ENCODE measurements around the gene MERTK. TPM values are rescaled to one million over a fixed set of nuclear protein-coding genes. Genes with fewer than 3 reads are reported as not detected.
A peak's percentile ranks its signal among the peaks of the same experiment; 100 is the strongest.

The MERTK gene
- total and polyA plus RNA-seq, 2 of the 8 experiments (the other 6 are each of a cell fraction or from before 2014, with no cell fraction given): 6.5 to 7.0 TPM

GRCh38 chr2:111936881-111937280 lies 38.5 kb downstream of the MERTK start:
- no peak for FAIRE-seq
- no peak for TF ChIP-seq CHD2 (IDR thresholded peaks at IDR 0.05; ENCODE audit: low read length)
- no peak for TF ChIP-seq POU5F1 (IDR thresholded peaks at IDR 0.05; ENCODE audit: low read depth, low read length)
- no peak for TF ChIP-seq POLR2A (IDR thresholded peaks at IDR 0.05; ENCODE audit: control extremely low read depth in 1 of 2, low read depth in 2 of 2, low read length in 2 of 2)
- TF ChIP-seq JUN (IDR thresholded peaks at IDR 0.05; ENCODE audit: low read depth, low read length): no peak
- TF ChIP-seq GABPA (IDR thresholded peaks at IDR 0.05; ENCODE audit: borderline replicate concordance, insufficient read depth, low read length): no peak
- no peak for TF ChIP-seq TCF12 (IDR thresholded peaks at IDR 0.05; ENCODE audit: low read depth, low read length)
- TF ChIP-seq PHF8 (conservative IDR thresholded peaks at IDR 0.05; ENCODE audit: low read depth, low read length): no peak
- TF ChIP-seq BACH1 (IDR thresholded peaks at IDR 0.05; ENCODE audit: low read length): no peak
- no peak for TF ChIP-seq TAF1 (IDR thresholded peaks at IDR 0.05; ENCODE audit: low read depth, low read length)
- TF ChIP-seq KDM4A (IDR thresholded peaks at IDR 0.05; ENCODE audit: low read depth, low read length, severe bottlenecking): no peak
- H3K27ac ChIP-seq (ENCODE audit: low read depth, low read length): no peak overlapping the region
- no peak overlapping the region for H2AFZ ChIP-seq (ENCODE audit: low read length)
- H3K23ac ChIP-seq (ENCODE audit: insufficient read length): no peak overlapping the region
- POLR2A ChIA-PET (ENCODE audit: partially characterized antibody): no interaction called here
- no peaks in the 10 kb centered on the region for H4K20me1 ChIP-seq (replicated peaks in 1 of 2; ENCODE audit: control insufficient read depth in 1 of 2, insufficient read depth in 2 of 2, low read length in 2 of 2)
- no peak overlapping the region for H3K4me3 ChIP-seq (ENCODE audit: extremely low read depth in 1 of 4, insufficient read depth in 2 of 4, low read depth in 3 of 4, low read length in 4 of 4)
- no peak overlapping the region for H3K4ac ChIP-seq (replicated peaks; ENCODE audit: insufficient read length, low read depth, low read length)
- H3K79me1 ChIP-seq (ENCODE audit: low read depth, low read length): no peaks in the 10 kb centered on the region
- DNase-seq (ENCODE audit: low read depth in 1 of 2, low spot score in 2 of 2): no peak
- no peak overlapping the region for H3K14ac ChIP-seq (ENCODE audit: insufficient read length)
- H2BK20ac ChIP-seq (ENCODE audit: low read length): no peak overlapping the region
- no peaks in the 10 kb centered on the region for H3K4me1 ChIP-seq (replicated peaks in 1 of 4; ENCODE audit: control insufficient read depth in 3 of 4, insufficient read depth in 4 of 4, low read length in 3 of 4)
- H3K56ac ChIP-seq (replicated peaks; ENCODE audit: insufficient read length, low read depth, low read length): no peak overlapping the region
- H2BK5ac ChIP-seq (ENCODE audit: low read depth, low read length): no peak overlapping the region
- no peak overlapping the region for H3K4me2 ChIP-seq (ENCODE audit: insufficient read depth in 1 of 2, low read depth in 2 of 2, low read length in 2 of 2)
- 71% methylated on average over 5 of the region's 5 CpGs; no CpG with 5 or more reads in 1 of the 2 experiments for WGBS, 2 experiments (ENCODE audit: extremely low coverage in 1 of 2, insufficient coverage in 1 of 2, insufficient read length in 1 of 2, insufficient replicate concordance in 2 of 2, low coverage in 1 of 2, low lambda C conversion rate in 2 of 2, missing lambda C conversion rate in 1 of 2)
- H2BK120ac ChIP-seq (replicated peaks; ENCODE audit: low read depth, low read length): no peak overlapping the region
- no peak overlapping the region for H2BK15ac ChIP-seq (ENCODE audit: low read length)
- no peak overlapping the region for H3K9ac ChIP-seq (replicated peaks in 1 of 4; ENCODE audit: extremely low read depth in 1 of 4, low read depth in 3 of 4, low read length in 3 of 4)
- no peak overlapping the region for H2AK5ac ChIP-seq (ENCODE audit: low read depth, low read length)
- H4K91ac ChIP-seq (replicated peaks; ENCODE audit: insufficient read length, low read length): no peak overlapping the region
- H2BK12ac ChIP-seq (ENCODE audit: low read depth, low read length): no peak overlapping the region
- H3K36me3 ChIP-seq (ENCODE audit: control insufficient read depth in 2 of 4, insufficient read depth in 4 of 4, low read length in 3 of 4): no peaks in the 10 kb centered on the region
- H4K5ac ChIP-seq (ENCODE audit: insufficient read length, low read depth, low read length): no peak overlapping the region
- H4K8ac ChIP-seq (ENCODE audit: extremely low read depth, insufficient read depth, low read length): 0 out of 2 replicates have a peak overlapping the region, but pooled peaks have one; percentile 63
- H3K79me2 ChIP-seq (ENCODE audit: control insufficient read depth in 1 of 2, insufficient read depth in 2 of 2, low read length in 2 of 2): no peaks in the 10 kb centered on the region
- H3K27me3 ChIP-seq (replicated peaks in 1 of 4; ENCODE audit: control insufficient read depth in 3 of 4, extremely low read depth in 1 of 4, insufficient read depth in 3 of 4, low read length in 3 of 4): no peaks in the 10 kb centered on the region
- no peak overlapping the region for H3K18ac ChIP-seq (ENCODE audit: extremely low read depth, low read length)
- H3K23me2 ChIP-seq (ENCODE audit: low read depth, low read length): peaks cover 2% of the 10 kb centered on the region; the same call in 1 of the 2 replicates
- H3K9me3 ChIP-seq (ENCODE audit: insufficient read depth in 2 of 2, low read depth in 1 of 2, low read length in 1 of 2): no peaks in the 10 kb centered on the region
- CTCF ChIA-PET (ENCODE audit: partially characterized antibody): interaction anchor here (0.7 to 1.5 kb wide), 3 partner anchors 9 to 49 kb away, joined by 3 to 4 read pairs (median 3); no protein-coding TSS in a partner anchor

Data from H1 (cell line).